ENCODE data around the gene CLMP. TPM values are rescaled to one million over a fixed set of nuclear protein-coding genes. Genes with fewer than 3 reads are reported as not detected.

CLMP gene
- total RNA-seq, 2 donors from 2014 or later, result 48.3 to 126 TPM

- Histone ChIP-seq H3K4me1 (ENCODE audit: control insufficient read depth in 1 of 2, low read depth in 2 of 2) (peaks cover 3 to 4% of the 10 kb centered on the region in 2 donors), H3K4me3 (no peak overlapping the region), H3K9me3 (no peaks in the 10 kb centered on the region), H3K36me3 (no peaks in the 10 kb centered on the region), H3K27ac (no peak overlapping the region), H3K27me3 (replicated peaks; ENCODE audit: insufficient read depth) (no peaks in the 10 kb centered on the region)
- ATAC-seq (ENCODE audit: insufficient number of reproducible peaks, low FRiP score, low read depth) (no peak), DNase-seq (ENCODE audit: low spot score) (no peak)
- no peak for TF ChIP-seq CTCF (IDR thresholded peaks at IDR 0.05)
Observed at GRCh38 chr11:123084454-123084853, 110.6 kb downstream of the CLMP start.

GRCh38 chr11:123083623-123084029, 111.4 kb downstream of the CLMP start:
- Histone ChIP-seq H3K27ac (peak overlapping the region in 1 of 2 donors; percentile 39), H3K36me3 (peaks cover 3% of the 10 kb centered on the region)
- peak; percentile 78 for ATAC-seq (ENCODE audit: insufficient number of reproducible peaks, low FRiP score, low read depth)

GRCh38 chr11:123082977-123083376, 112.1 kb downstream of the CLMP start:
- DNase-seq (ENCODE audit: low spot score) (no peak), ATAC-seq (ENCODE audit: insufficient number of reproducible peaks, low FRiP score, low read depth) (no peak)
- H3K36me3 ChIP-seq, result peaks cover 3% of the 10 kb centered on the region
- no peaks in the 10 kb centered on the region for H3K9me3 ChIP-seq
- peak overlapping the region in 1 of 2 donors; percentile 34 for H3K27ac ChIP-seq
- no peak for TF ChIP-seq CTCF (IDR thresholded peaks at IDR 0.05)
- H3K4me3 ChIP-seq, result no peak overlapping the region
- no peaks in the 10 kb centered on the region for H3K27me3 ChIP-seq (replicated peaks; ENCODE audit: insufficient read depth)
- H3K4me1 ChIP-seq (ENCODE audit: control insufficient read depth in 1 of 2, low read depth in 2 of 2), result peaks cover 3 to 4% of the 10 kb centered on the region in 2 donors

More at GRCh38 chr11:123083623-123084029, 111.4 kb downstream of the CLMP start:
- Histone ChIP-seq H3K27me3 (replicated peaks; ENCODE audit: insufficient read depth) (no peaks in the 10 kb centered on the region), H3K4me3 (no peak overlapping the region), H3K9me3 (no peaks in the 10 kb centered on the region), H3K4me1 (ENCODE audit: control insufficient read depth in 1 of 2, low read depth in 2 of 2) (peaks cover 3 to 4% of the 10 kb centered on the region in 2 donors)
- no peak for TF ChIP-seq CTCF (IDR thresholded peaks at IDR 0.05)
- DNase-seq (ENCODE audit: low spot score), result peak; percentile 80

GRCh38 chr11:123080015-123080414, 115.0 kb downstream of the CLMP start:
- DNase-seq (ENCODE audit: low spot score), result no peak
- Histone ChIP-seq H3K36me3 (peaks cover 5% of the 10 kb centered on the region), H3K4me3 (no peak overlapping the region)

GRCh38 chr11:123076484-123076883, 118.6 kb downstream of the CLMP start:
- peaks cover 16% of the 10 kb centered on the region for H3K36me3 ChIP-seq
- H3K27ac ChIP-seq, result no peak overlapping the region
- ATAC-seq (ENCODE audit: insufficient number of reproducible peaks, low FRiP score, low read depth) (no peak), DNase-seq (ENCODE audit: low spot score) (no peak)
- no peaks in the 10 kb centered on the region for H3K4me1 ChIP-seq (ENCODE audit: control insufficient read depth in 1 of 2, low read depth in 2 of 2)
- no peak overlapping the region for H3K4me3 ChIP-seq
- no peak for TF ChIP-seq CTCF (IDR thresholded peaks at IDR 0.05)
- no peaks in the 10 kb centered on the region for H3K9me3 ChIP-seq
- no peaks in the 10 kb centered on the region for H3K27me3 ChIP-seq (replicated peaks; ENCODE audit: insufficient read depth)

More at GRCh38 chr11:123080015-123080414, 115.0 kb downstream of the CLMP start:
- Histone ChIP-seq H3K4me1 (ENCODE audit: control insufficient read depth in 1 of 2, low read depth in 2 of 2) (peaks cover 3 to 4% of the 10 kb centered on the region in 2 donors), H3K27me3 (replicated peaks; ENCODE audit: insufficient read depth) (no peaks in the 10 kb centered on the region), H3K9me3 (no peaks in the 10 kb centered on the region), H3K27ac (no peak overlapping the region)
- no peak for TF ChIP-seq CTCF (IDR thresholded peaks at IDR 0.05)
- ATAC-seq (ENCODE audit: insufficient number of reproducible peaks, low FRiP score, low read depth), result no peak

All from thoracic aorta (tissue), 2 donors.